Ascending aorta (tissue), 2 donors: ENCODE measurements around the gene CEACAM21. TPM values are rescaled to one million over a fixed set of nuclear protein-coding genes. Genes with fewer than 3 reads are reported as not detected.

Experiments
- DNase-seq, 2 donors: peaks; one replicate each; pipeline ENCODE4 v3.0.0-alpha.2; 2019; ENCODE audit warnings: low spot score in 2 of 2
- H3K27ac ChIP-seq, 2 donors: fragments of 200-600 bp; sonication (generic); one replicate each; pipeline ENCODE4 v1.5.1; 2016 to 2017; ENCODE audit warnings: mild to moderate bottlenecking in 1 of 2
- H3K27me3 ChIP-seq: fragments of 200-600 bp; sonication (generic); one replicate; pipeline ENCODE4 v1.5.1; 2017
- H3K36me3 ChIP-seq, 2 donors: fragments of 200-600 bp; sonication (generic); one replicate each; pipeline ENCODE4 v1.5.1; 2016
- H3K4me1 ChIP-seq, 2 donors: fragments of 200-600 bp; sonication (generic); one replicate each; pipeline ENCODE4 v1.5.1; 2016 to 2017; ENCODE audit warnings: mild to moderate bottlenecking in 1 of 2
- H3K4me3 ChIP-seq, 2 donors: fragments of 200-600 bp; sonication (generic); one replicate each; pipeline ENCODE4 v1.5.1; 2016 to 2017; ENCODE audit warnings: mild to moderate bottlenecking in 1 of 2
- H3K9me3 ChIP-seq, 2 donors: fragments of 200-600 bp; sonication (generic); one replicate each; pipeline ENCODE4 v1.5.1; 2016
- CTCF ChIP-seq, 3 experiments: fragments of 200-600 bp in 2 of 3; fragments of 450-650 bp in 1 of 3; sonication (generic) in 2 of 3; IDR thresholded peaks; one replicate each; pipeline ENCODE4 v1.5.1; 2016 to 2019; ENCODE audit warnings: antibody characterized with exemption in 3 of 3, mild to moderate bottlenecking in 1 of 3, moderate library complexity in 1 of 3
- intact Hi-C: fragments of 100-400 bp; cut with DNase I; formaldehyde crosslinking; loops from one replicate; pipeline ENCODE4 v1.15.1; 2023
- total RNA-seq: library from RNA; depleted of rRNA; stranded (reverse); fragments of >200 nt; gene quantifications from one replicate; pipeline ENCODE4 v1.1.0, GENCODE V29; 2016

Gene CEACAM21
- total RNA-seq, 1 donor from 2014 or later = not detected

DNA sequence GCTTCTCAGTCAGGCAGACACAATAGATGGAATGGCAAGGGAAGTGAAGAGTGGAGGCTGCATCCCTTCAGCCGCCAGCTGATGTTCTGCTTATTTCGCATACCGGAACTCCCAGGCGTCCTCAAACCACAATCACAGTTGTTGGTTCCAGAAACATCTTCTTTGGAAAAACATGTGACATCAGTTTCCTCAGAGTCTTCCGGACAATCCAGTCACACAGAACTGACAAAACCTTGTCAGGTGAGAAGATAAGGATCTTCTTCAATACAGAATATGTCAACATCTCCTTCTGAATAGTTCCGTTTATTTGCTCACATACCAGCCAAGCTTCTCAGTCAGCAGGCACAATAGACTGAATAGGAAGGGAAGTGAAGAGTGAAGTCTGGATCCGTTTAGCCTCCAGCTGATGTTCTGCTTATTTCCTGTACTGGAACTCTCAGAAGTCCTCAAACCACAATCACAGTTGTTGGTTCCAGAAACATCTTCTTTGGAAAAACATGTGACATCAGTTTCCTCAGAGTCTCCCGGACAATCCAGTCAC, 45.1 kb upstream of the CEACAM21 start:
- H3K9me3 ChIP-seq = no peaks in the 10 kb centered on the region
- peaks cover 0 to 2% of the 10 kb centered on the region in 2 donors for H3K4me1 ChIP-seq
- peak overlapping the region; percentile 7 to 27 for H3K27ac ChIP-seq
- H3K27me3 ChIP-seq = no peaks in the 10 kb centered on the region
- TF ChIP-seq CTCF (IDR thresholded peaks at IDR 0.05) = no peak
- no peaks in the 10 kb centered on the region for H3K36me3 ChIP-seq
- DNase-seq = no peak
- no peak overlapping the region for H3K4me3 ChIP-seq
- intact Hi-C loops = no loop called here

- Histone ChIP-seq H3K9me3 (no peaks in the 10 kb centered on the region), H3K4me1 (peaks cover 0 to 2% of the 10 kb centered on the region in 2 donors), H3K36me3 (no peaks in the 10 kb centered on the region), H3K27me3 (no peaks in the 10 kb centered on the region), H3K4me3 (peak overlapping the region in 1 of 2 donors; percentile 33), H3K27ac (peak overlapping the region; percentile 21 to 29)
- intact Hi-C loops = no loop called here
- TF ChIP-seq CTCF (IDR thresholded peaks at IDR 0.05) = no peak
- DNase-seq = peak; percentile 27 to 85
Measured at GRCh38 chr19:41531438-41532311, 44.3 kb upstream of the CEACAM21 start.

DNA sequence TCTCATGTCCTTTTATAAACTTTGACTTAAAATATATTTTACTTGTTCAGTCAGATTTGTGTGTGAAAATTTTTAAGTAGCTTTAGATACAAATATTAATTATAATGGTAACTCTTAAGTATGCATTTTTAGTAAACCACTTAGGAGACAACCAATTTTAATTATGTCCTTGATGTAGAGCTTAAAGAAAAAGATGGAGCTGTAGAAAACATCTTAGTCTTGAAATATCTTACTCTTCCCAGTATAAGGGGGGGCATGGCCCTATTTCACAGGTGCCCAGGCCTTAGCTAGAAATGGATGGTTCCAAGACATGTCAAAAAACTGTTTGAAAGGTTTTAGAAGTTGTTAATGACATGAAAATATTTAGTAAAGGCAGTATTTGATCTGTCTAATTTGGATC, 43.4 kb upstream of the CEACAM21 start:
- Histone ChIP-seq H3K9me3 (no peaks in the 10 kb centered on the region), H3K27ac (no peak overlapping the region), H3K27me3 (no peaks in the 10 kb centered on the region), H3K36me3 (no peaks in the 10 kb centered on the region), H3K4me3 (no peak overlapping the region), H3K4me1 (peaks cover 0 to 2% of the 10 kb centered on the region in 2 donors)
- intact Hi-C loops = no loop called here
- no peak for TF ChIP-seq CTCF (IDR thresholded peaks at IDR 0.05)
- no peak for DNase-seq

DNA sequence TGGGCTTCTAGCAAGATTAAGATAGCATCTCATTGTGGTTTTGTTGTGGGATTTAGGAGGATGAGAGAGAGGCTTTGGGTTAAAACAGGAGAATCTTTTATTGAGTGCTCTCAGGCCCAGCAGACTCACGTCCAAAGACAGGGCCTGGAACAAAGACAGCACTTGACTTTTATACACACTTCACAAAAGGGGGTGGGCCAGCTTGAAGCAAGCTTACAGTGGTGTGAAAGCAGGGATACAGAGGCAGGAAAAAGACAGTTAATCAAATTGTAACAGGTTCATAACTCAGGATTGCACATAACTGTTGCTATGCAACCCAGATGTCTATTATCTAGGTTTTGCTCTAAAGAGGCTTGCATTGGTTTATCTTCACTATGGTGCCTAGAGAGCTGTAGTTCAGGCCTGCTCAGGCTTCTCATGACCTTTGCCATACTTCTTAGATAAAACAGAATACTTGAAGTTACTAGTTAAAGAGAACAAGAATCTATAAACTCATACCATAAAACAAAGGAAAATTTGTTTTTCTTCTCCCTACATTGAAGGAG, 42.2 kb upstream of the CEACAM21 start:
- no peaks in the 10 kb centered on the region for H3K27me3 ChIP-seq
- TF ChIP-seq CTCF (IDR thresholded peaks at IDR 0.05) = no peak
- DNase-seq = no peak
- H3K4me3 ChIP-seq = no peak overlapping the region
- H3K27ac ChIP-seq = no peak overlapping the region
- peaks cover 0 to 2% of the 10 kb centered on the region in 2 donors for H3K4me1 ChIP-seq
- no peaks in the 10 kb centered on the region for H3K9me3 ChIP-seq
- no peaks in the 10 kb centered on the region for H3K36me3 ChIP-seq
- intact Hi-C loops = no loop called here

DNA sequence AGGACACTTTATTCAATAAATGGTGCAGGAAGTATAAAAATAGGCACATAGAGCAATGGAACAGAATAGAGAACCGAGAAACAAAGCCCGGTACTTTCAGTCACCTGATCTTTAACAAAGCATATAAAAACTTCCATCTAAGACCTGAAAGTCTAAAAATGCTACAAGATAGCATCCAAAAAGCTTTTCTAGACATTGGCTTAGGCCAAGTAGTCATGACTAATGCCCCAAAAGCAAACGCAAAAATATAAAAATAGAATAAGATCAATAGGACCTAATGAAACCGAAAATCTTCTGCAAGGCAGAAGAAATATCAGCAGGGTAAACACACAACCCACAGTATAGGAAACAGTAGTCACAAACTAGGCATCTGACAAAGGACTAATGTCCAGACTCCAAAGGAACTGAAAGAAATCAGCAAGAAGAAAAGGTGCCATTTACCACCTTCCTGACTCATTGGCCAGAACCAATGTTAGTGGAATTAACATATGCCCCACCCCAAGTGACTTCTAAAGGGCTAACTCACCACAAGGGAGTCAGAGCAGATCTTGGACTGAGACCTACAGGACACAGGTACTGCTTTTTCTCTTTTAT, 40.8 kb upstream of the CEACAM21 start:
- intact Hi-C loops = no loop called here
- no peaks in the 10 kb centered on the region for H3K36me3 ChIP-seq
- no peak for DNase-seq
- H3K9me3 ChIP-seq = no peaks in the 10 kb centered on the region
- H3K27ac ChIP-seq = no peak overlapping the region
- TF ChIP-seq CTCF (IDR thresholded peaks at IDR 0.05) = no peak
- H3K4me3 ChIP-seq = no peak overlapping the region
- no peaks in the 10 kb centered on the region for H3K27me3 ChIP-seq
- H3K4me1 ChIP-seq = peaks cover 0 to 2% of the 10 kb centered on the region in 2 donors
